ENCODE data around the gene ASGR1. TPM values are rescaled to one million over a fixed set of nuclear protein-coding genes. Genes with fewer than 3 reads are reported as not detected.

Gene ASGR1
- total RNA-seq, 2 experiments from 2014 or later = 0.64 to 0.85 TPM

DNA sequence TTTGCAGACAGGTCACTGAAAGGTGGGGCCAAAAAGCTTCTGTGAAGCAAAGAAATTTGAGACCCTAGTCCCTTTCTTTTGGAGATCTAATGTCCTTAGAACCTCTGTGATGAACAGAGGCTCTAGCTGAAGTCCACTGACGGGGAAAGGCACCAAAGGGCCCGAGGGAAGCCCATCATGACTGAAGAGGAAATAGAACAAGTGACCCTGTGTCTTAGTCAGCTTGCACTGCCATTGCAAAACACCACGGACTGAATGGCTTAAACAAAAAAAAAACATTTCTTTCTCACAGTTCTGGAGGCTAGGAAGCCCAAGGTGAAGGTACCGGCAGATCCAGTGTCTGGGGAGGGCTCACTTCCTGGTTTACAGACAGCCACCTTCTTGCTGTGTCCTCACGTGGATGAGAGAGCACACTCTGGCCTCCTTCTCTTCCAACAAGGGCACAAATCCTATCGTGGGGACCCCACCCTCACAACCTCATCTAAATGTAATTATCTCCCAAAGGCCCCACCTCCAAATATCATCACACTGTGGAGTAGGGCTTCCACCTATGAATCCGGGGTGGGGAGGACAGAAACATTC, 40.3 kb downstream of the ASGR1 start:
- ChIA-PET POLR2A (interaction anchor here (4.5 kb wide), 1 partner anchor 93 kb away, joined by 40 read pairs; no protein-coding TSS in a partner anchor), CTCF (interaction anchor here (4.7 to 7.2 kb wide), 2 partner anchors 87 to 93 kb away, joined by 35 to 77 read pairs; no protein-coding TSS in a partner anchor)
- H3K9me3 ChIP-seq (ENCODE audit: control insufficient read depth in 1 of 2, insufficient read depth in 1 of 2, low read length in 2 of 2) = no peaks in the 10 kb centered on the region
- intact Hi-C loops (cut with DNase I, micrococcal nuclease) = no loop called here
- Mint-ChIP-seq H3K27ac (no peak overlapping the region), H3K27me3 (peaks cover 12% of the 10 kb centered on the region), H3K4me1 (ENCODE audit: low read depth) (peaks cover 5% of the 10 kb centered on the region), H3K9me3 (no peaks in the 10 kb centered on the region), H3K36me3 (ENCODE audit: low read depth) (no peaks in the 10 kb centered on the region), H3K4me3 (no peak overlapping the region)
- peak in 2 of 14 experiments; percentile 30 to 48 for DNase-seq
- H3K4me1 ChIP-seq (ENCODE audit: insufficient read depth, low read length) = peaks cover 7% of the 10 kb centered on the region
- H3K4me3 ChIP-seq (ENCODE audit: low read length) = peak overlapping the region; percentile 7
- H3K27ac ChIP-seq (ENCODE audit: low read depth in 1 of 2, low read length in 2 of 2) = no peak overlapping the region
- peaks cover 0 to 7% of the 10 kb centered on the region in 2 experiments for H3K27me3 ChIP-seq (ENCODE audit: control insufficient read depth in 1 of 2, insufficient read depth in 2 of 2, low read length in 2 of 2)
- ATAC-seq (ENCODE audit: poor library complexity) = no peak
- H3K36me3 ChIP-seq (ENCODE audit: insufficient read depth, low read length) = no peaks in the 10 kb centered on the region
- TF ChIP-seq CTCF (IDR thresholded peaks at IDR 0.05) = no peak

DNA sequence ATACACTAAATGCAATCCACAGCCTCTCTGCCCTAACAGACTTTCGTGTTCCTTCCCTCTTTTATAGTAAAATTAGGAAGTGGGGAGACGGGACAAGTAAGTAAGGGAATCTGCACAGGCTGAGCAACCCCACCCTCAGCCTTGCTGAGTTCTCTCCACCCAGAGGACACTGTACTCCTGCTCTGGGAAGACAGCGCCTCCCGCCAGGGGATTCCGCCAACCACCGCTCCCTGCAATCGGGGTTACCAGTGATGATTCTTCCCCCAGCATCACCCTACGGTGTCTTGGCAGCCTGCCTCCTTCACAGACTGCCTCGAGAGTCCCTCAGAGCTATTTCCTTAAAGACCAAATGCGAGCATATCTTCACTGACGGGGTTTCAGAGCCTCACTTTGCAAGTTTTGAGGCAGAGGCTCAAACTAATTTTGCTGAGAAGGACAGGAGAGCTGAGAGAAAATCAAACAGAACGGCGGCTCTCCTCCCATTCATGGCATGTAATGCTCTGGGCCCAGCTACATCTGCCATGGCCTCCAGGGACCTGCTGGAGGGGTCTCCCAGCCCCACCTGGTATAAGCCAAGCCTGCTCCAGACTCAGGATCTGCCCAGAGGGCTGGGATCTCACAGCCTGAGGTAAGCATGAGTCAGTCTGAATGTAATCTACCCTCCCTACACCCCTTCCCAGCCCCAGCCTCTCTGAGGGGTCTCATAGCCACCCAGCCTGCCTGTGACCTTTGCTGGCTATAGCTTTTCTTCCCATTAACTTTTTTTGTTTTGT, 41.8 kb downstream of the ASGR1 start:
- ATAC-seq (ENCODE audit: poor library complexity) (no peak), DNase-seq (peak in 2 of 14 experiments; percentile 37 to 43)
- Histone ChIP-seq H3K9me3 (ENCODE audit: control insufficient read depth in 1 of 2, insufficient read depth in 1 of 2, low read length in 2 of 2) (no peaks in the 10 kb centered on the region), H3K27me3 (ENCODE audit: control insufficient read depth in 1 of 2, insufficient read depth in 2 of 2, low read length in 2 of 2) (peaks cover 0 to 7% of the 10 kb centered on the region in 2 experiments), H3K36me3 (ENCODE audit: insufficient read depth, low read length) (no peaks in the 10 kb centered on the region), H3K4me1 (ENCODE audit: insufficient read depth, low read length) (peaks cover 23% of the 10 kb centered on the region), H3K4me3 (ENCODE audit: low read length) (peak overlapping the region; percentile 19), H3K27ac (ENCODE audit: low read depth in 1 of 2, low read length in 2 of 2) (no peak overlapping the region)
- TF ChIP-seq CTCF (IDR thresholded peaks at IDR 0.05) = no peak
- Mint-ChIP-seq H3K36me3 (ENCODE audit: low read depth) (no peaks in the 10 kb centered on the region), H3K27ac (no peak overlapping the region), H3K9me3 (no peaks in the 10 kb centered on the region), H3K4me3 (no peak overlapping the region), H3K27me3 (peaks cover 12% of the 10 kb centered on the region), H3K4me1 (ENCODE audit: low read depth) (peaks cover 16% of the 10 kb centered on the region)
- CTCF ChIA-PET = interaction anchor here (1.2 to 7.2 kb wide), 7 partner anchors 8 to 226 kb away, joined by 3 to 77 read pairs (median 7); no protein-coding TSS in a partner anchor
- POLR2A ChIA-PET = interaction anchor here (1.3 to 4.5 kb wide), 4 partner anchors 85 to 227 kb away, joined by 3 to 40 read pairs (median 4); partner anchors contain the start of gene SLC16A13
- intact Hi-C loops (cut with DNase I, micrococcal nuclease) = loop anchor here (2.0 kb wide), 2 partner anchors 159 to 225 kb away; no protein-coding TSS in a partner anchor

GRCh38 chr17:7136266-7136877, 42.8 kb downstream of the ASGR1 start:
- peaks cover 8% of the 10 kb centered on the region for H3K27me3 Mint-ChIP-seq
- POLR2A ChIA-PET = interaction anchor here (1.3 to 4.5 kb wide), 4 partner anchors 84 to 226 kb away, joined by 3 to 40 read pairs (median 4); partner anchors contain the start of gene SLC16A13
- no peak for ATAC-seq (ENCODE audit: poor library complexity)

More at GRCh38 chr17:7136266-7136877, 42.8 kb downstream of the ASGR1 start:
- H3K4me3 ChIP-seq (ENCODE audit: low read length) = no peak overlapping the region
- Mint-ChIP-seq H3K4me3 (no peak overlapping the region), H3K36me3 (ENCODE audit: low read depth) (no peaks in the 10 kb centered on the region), H3K27ac (peak overlapping the region; percentile 18), H3K4me1 (ENCODE audit: low read depth) (peaks cover 24% of the 10 kb centered on the region), H3K9me3 (no peaks in the 10 kb centered on the region)
- TF ChIP-seq CTCF (IDR thresholded peaks at IDR 0.05) = peak; percentile 94
- CTCF ChIA-PET = interaction anchor here (1.0 to 7.2 kb wide), 9 partner anchors 9 to 225 kb away, joined by 3 to 77 read pairs (median 6); no protein-coding TSS in a partner anchor
- no peak overlapping the region for H3K27ac ChIP-seq (ENCODE audit: low read depth in 1 of 2, low read length in 2 of 2)
- H3K27me3 ChIP-seq (ENCODE audit: control insufficient read depth in 1 of 2, insufficient read depth in 2 of 2, low read length in 2 of 2) = peaks cover 0 to 7% of the 10 kb centered on the region in 2 experiments
- peak; percentile 67 to 92 (median 78) for DNase-seq
- no peaks in the 10 kb centered on the region for H3K9me3 ChIP-seq (ENCODE audit: control insufficient read depth in 1 of 2, insufficient read depth in 1 of 2, low read length in 2 of 2)
- intact Hi-C loops (cut with DNase I, micrococcal nuclease) = loop anchor here (1.0 to 2.0 kb wide), 6 partner anchors 84 to 224 kb away; no protein-coding TSS in a partner anchor
- no peaks in the 10 kb centered on the region for H3K36me3 ChIP-seq (ENCODE audit: insufficient read depth, low read length)
- H3K4me1 ChIP-seq (ENCODE audit: insufficient read depth, low read length) = peaks cover 30% of the 10 kb centered on the region

Data from CD4-positive, alpha-beta T cell (primary cell).